HT1080 (cell line): Measurements from ENCODE around the gene MUC2. TPM values are rescaled to one million over a fixed set of nuclear protein-coding genes. Genes with fewer than 3 reads are reported as not detected.

Experiments
- DNase-seq: peaks from one replicate; pipeline ENCODE4 v3.0.0-alpha.2; 2015; ENCODE audit warnings: low read depth
- total RNA-seq: library from RNA; depleted of rRNA; stranded (reverse); fragments of >200 nt; shearing (Covaris generic); gene quantifications from 2 replicates; pipeline ENCODE4 v1.2.3, GENCODE V29; 2014

MUC2 gene
- total RNA-seq, 1 experiment from 2014 or later = not detected

DNA sequence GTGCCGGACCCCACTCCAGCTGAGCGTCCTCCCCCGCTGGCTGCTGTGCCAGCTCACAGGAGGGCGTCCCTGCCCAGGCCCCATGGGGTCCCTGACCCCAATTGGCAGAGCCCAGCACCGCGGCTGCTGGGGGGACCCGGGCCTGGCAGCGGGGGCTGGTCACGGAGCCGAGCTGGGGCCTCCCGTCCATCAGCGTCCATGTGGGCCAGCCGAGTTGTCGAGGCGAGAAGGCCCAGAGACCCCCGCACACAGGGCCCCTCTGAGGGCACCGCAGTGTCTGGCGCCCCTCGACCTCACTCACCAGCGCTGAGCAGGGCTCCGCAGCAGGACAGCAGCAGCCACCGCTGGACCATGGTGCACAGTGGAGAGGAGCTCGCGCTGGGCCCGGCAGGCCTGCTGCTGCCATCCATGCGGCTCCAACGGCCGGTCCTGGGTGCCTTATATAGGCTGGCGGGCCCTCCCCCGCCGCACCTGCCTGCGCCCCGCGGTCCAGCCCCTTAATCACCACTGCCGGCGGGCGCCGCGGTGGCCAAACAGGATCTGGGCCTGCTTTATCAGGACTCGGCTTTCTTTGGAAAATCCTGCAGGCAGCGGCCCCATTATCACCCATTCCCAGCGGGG, 38.3 kb upstream of the MUC2 start, which contains the start of gene MUC6:
Gene MUC6, minus strand, starts transcription at position 416 of the 621 bp plus-strand sequence. Its CDS starts 63 bp downstream, at position 353.
- no peak for DNase-seq

DNA sequence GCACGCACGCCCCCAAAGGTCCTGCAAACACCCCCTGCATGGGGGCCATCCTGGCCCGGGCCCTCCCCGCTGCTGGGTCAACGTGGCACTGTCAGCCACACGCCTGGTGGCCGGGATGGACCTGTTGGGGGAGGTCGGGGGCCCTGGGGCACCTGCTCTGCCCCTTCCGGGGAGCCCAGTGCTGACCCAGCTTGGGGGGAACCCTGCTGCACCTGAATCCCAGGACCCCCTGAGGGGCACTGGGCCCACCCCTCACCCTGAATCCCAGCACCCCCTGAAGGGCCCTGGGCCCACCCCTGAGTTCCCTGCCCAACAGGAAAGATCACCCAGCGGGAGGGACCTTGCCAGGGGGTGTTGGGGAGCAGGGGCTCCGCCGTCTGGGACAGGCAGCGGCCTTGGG, 37.7 kb upstream of the MUC2 start:
- no peak for DNase-seq

DNA sequence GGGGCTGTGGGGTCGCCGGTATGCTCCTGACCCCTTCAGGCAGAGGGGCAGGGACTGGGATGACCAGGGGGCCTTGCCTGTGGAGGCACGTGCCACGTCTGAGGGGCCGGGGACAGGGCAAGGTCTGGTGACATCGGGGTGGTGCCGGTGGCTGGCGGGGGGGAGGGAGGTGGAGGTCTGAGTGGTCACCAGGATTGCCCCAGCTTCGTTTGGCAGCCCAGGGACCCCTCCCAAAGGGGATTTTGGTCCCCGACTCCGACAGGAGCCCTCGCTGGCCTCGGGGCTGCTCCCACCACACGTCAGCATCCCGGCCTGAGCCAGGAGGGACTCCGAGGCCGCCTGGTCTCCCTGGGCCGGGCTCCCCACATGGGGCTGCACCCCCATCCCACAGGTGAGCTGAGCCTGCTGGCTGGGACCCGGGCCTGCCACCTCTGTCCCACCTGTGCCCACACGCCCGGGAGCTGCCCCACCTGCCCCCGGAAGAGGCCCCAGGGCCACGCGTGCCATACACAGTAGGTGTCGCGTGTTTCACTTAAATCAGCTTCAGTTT, 37.1 kb upstream of the MUC2 start:
- no peak for DNase-seq

DNA sequence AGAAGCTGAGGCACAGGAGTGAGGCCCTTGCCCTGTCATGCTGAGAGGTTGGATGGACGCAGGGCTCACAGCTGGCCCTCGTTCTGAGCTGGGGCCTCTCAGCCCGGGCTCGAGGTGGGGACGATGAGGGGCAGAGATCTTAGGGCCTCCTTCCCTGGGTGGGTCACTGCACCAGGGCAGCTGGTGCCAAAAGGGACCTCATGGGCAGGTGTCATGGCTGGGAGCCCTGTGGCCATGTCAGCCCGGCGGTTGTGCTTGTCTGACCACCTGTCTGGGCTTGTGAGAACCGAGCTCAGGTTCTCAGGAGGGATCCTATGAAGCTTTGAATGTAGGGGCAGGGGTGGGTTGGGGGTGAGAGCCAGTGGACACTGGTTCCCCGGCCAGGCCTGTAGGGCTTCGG, 36.3 kb upstream of the MUC2 start:
- DNase-seq = no peak

DNA sequence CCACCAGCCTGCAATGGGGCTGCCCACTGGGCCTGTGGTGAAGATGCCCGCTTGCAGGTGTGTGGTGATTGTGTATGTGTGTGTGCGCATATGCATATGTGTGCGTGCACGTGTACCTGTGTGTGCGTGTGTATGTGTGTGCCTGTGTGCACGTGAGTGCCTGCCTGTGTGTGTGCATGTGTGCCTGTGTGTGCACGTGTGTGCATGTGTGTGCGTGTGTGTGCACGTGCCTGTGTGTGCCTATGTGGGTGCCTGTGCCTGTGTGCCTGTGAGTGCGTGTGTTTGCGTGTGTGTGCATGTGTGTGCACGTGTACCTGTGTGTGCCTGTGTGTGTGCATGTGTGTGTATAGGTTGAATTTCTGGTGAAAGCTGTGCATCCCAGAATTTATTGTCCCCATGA, 35.8 kb upstream of the MUC2 start:
- DNase-seq = no peak

DNA sequence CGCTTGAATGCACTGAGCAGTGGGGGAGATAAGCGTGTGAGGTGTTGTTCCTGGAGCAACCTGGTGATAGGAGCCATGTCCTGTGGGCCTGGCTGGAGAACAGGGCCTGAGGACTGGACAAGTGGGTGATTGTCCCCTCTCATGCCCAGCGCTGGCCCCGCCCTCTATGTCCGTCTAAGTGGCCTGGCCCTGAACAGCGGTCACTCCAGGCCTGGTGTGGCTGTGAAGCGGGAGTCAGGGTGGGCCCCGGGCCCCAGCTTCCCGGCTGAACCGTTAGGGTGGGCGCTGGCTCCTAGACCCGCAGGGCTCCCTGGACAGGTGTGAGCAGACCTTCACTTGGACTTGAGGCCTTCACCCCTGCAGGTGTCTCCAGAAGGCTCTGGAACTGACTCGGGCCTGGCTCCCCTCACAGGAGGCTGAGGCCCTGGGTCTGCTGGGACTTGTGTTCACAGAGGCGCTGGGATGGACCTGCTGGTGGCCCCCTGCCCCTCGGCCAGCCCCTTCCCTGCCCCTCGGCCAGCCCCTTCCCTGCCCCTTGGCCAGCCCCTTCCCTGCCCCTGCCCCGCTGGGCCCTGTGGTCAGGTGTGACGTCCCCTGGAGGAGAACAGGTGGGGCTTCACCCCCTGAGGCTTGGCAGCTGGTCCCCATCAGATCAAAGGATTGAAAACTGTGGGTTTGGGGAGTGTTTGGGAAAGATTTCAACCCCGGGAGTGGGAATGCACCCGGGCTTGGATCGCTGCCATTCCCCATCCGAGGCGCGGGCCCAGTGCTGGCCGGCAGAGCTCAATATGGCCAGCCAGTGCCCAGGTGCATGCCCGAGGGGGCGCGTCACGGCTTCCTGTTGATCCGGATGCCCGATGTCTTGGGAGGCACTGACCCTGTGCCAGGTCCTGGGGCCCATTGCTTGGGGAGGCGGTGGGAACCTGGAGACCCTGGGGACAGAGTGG, 34.9 kb upstream of the MUC2 start:
- DNase-seq = no peak

DNA sequence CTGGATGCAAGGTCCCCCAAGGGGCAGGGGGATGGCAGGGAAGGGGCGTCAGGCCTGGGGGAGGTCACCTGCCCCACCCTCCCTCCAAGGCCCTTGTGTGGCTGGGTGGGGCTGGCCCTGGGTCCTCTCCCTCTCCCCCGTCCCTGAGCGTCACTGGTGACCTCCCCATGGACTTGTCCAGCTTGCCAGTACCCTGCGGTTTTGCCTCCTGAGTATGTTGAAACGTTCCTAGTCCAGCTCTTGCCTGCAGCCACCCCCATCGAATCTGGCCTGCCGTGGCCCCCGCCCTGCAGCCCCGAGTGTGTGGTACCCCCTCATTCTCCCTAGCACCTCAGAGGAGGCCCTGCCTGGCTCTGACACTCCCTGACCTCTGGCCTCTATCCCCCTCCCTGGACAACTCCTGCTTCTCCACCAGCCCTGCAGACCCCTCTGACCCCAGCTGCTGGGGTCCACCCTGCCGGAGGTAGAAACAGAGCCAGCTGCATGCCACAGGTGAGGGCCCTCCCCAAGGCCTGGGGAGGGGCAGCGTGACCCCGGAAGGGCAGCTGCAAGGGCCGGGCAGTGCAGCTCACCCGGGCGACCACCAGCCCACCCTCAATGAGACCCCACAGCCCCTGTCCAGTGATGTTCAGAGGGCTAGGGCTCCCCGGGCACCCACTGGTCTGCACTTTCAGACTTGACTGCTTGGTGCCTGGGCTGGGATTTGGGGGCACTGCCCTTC, 34.1 kb upstream of the MUC2 start:
- DNase-seq = no peak

DNA sequence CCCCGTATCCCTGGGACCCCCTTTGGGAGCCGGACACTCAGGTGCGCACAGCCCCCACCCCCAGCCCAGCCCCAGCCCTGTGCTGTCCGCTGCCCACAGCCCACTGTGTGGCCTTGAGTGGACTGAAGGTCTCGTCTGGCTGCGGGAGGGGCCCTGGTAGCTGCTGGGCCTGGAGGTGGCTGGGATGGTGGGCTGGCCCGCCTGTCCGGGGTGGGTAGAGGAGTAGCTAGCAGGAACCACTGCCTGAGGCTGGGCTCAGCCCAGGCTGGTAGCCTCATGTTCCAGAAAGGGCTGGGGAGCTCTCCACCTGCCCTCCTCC, 33.6 kb upstream of the MUC2 start:
- DNase-seq = no peak

DNA sequence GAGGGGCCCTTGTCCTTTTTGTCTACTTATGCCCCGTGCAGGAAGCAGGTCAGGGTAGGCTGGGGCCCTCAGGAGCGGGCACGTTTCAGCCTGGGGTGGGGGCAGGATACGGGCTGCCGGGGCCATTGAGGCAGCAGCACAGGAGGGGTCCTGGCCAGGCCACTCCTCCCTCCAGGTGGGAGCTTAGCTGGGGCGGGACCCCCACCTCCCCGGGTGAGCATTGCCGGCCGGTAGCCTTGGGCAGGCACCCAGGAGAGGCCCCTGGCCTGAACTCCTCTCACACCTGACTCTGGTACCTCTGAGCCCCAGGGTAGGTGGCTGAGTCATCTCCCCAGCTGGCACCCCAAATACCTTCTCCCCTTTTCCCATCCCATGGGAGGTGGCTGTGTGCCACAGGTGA, 33.2 kb upstream of the MUC2 start:
- DNase-seq = no peak

DNA sequence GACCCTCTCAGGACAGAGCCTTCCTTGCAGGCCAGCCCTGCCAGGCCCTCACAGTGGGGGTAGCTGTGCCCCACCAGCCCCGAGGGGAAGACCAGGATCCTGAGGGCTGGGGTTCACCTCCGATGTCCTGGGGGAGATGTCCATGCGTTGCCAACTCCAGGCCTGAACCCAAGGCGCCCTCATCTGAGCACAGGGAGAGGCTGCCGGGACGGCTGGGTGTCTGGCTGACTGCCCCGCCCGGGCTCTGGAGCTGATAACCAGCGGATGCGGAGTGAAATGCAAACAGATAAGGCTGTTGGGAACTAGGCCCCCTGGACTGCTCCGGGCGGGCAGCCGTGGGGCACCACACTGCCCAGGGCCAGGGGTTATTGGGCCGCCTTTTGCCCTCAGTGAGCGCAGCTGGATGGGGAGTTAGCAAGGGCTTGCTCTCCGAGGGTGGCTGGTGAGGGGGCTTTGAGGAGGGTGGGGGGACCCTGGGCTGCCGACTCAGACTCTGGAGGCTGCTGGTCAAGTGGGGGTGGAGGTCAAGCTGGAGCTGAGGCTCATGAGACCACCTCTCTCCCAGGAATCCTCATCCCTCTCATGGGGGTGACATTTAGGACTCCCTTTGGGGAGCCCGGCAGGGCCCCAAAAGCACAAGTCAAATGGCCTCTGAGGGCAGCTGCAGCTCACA, 32.6 kb upstream of the MUC2 start:
- no peak for DNase-seq

DNA sequence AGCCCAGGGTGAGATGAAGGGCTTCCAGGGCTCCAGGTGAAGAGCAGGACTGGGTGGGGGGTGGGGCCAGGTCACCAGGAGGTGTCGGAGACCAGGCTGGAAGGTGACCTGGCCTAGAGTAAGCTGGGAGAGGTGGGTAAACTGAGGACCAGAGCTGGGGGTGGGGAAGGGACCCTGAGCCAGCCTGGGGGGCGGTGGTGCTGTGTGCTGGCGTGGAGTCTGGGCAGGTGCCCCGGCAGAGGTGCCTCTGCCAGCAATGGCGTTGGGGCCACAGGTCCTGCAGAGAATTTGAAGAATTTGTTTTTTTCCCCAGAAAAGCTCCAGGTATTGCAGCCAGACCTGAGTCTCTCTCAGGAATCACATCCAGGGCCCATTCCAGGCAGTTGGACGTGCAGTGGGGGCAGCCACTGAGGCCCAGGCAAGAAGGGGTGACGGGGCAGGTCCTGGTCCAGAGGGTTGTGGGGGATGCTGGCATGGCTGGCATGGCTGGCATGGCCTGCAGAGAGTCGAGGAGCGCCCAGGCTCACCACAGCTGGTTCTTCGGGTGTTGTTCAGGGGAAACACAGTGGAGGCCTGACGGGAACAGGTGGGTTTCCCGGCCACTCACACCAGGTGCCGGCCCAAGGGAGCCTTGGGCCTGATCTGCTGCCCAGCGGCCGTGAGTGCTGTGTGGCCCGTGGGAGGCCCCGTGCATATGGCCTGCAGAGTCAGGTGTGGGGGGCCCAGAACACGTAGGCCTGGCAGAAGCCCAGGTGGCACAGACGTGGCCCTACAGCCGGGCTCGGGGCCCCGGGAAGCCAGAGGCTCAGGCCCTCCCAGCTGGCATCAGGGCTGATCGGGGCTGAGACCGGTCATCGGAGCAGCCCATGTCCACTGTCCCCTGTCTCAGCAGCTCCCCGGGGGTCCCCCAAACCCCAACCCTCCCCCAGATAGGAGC, 31.8 kb upstream of the MUC2 start:
- DNase-seq = no peak

DNA sequence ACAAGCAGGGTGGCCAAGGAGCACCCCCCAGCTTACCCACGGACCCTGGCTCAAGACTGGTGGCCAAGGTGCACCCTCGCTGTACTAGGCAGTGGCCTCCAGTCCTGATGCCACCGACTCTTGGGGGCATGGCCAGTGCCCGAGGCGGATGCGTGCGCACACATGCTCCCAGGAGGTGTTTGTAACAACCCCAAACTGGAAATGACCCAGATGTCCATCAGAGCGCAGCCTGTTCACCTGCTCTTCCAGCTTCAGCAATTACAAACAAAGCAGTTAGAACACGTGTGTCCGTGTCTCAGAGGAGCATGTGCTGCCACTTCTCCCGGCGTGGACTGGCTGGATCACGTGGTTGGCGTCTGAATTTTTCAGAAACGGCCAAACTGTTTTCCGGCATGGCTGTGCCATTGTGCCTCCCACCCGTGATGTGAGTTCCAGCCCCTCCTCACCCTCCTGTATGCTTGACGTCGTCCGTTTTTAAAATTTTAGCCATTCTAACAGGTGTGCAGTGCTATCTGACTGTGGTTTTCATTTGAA, 31.0 kb upstream of the MUC2 start:
- DNase-seq = no peak

DNA sequence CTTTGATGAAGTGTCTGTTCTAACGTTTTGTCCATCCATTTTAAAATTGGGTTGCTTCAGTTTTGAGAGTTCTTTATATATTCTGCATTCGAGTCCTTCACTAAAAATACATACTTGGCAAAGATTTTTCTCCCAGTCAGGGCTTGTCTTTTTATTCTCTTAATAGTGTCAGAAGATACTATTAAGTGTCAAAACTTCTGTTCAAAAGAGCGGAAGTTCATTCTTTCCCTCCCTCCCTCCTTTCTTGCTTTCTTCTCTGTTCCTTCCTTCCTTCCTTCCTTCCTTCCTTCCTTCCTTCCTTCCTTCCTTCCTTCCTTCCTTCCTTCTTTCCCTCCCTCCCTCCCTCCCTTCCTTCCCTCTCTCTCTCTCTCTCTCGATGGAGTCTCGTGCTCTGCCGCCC, 30.5 kb upstream of the MUC2 start:
- no peak for DNase-seq

DNA sequence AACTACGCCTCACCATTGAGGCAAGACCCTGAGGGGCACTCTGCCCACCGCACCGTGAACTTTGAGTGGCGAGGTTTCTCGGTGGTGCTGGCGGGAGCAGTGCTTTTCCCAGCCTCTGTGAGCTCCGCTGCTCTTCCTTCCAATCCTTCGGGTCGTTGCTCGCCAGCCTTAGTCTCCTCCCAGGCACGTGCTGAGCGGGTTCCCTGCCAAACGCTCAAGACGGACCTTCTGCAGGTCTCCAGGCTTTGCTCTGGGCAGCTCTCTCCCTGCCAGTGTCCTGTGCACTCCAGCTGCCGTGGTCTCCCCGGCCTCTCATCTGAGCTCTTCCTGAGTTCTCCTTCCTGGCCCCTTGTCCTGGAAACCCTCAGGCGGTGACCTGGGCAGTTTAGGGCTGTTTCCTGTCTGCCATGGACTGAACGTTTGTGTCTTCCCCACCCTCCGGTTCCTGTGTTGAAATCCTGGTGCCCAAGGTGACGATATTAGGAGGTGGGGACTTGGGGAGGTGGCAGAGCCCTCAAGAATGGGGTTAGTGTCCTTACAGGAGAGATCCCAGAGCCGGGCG, 27.0 kb upstream of the MUC2 start:
- DNase-seq = no peak

DNA sequence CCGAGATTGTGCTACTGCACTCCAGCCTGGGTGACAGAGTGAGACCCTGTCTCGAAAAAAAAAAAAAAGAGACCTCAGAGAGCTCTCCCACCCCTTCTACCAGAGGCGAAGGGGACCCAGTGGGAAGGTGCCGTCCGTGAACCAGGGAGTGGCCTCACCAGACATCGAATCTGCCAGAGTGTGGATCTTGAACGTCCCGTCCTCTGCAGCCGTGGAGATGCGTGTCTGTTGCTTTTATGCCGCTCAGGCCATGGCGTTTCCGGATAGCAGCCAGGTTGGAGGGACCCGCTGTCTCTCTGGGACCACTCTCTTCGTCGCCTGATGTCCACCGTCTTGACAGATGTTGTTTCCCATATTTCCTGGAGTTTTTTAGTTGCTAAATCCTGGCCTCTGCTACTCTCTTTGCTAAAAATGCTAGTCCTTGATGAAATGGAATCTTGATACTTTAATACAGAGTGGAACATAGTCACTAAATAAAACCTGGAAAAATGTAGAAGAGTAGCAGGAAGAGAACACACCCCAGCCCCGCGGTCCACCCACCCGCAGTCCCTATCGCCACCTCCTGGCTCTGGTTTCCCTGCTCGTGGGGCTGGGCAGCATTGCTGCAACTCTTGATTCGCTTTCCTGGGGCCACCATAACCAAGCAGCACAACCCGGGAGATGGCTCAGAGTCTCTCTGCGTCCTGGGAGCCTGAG, 26.2 kb upstream of the MUC2 start:
- no peak for DNase-seq

DNA sequence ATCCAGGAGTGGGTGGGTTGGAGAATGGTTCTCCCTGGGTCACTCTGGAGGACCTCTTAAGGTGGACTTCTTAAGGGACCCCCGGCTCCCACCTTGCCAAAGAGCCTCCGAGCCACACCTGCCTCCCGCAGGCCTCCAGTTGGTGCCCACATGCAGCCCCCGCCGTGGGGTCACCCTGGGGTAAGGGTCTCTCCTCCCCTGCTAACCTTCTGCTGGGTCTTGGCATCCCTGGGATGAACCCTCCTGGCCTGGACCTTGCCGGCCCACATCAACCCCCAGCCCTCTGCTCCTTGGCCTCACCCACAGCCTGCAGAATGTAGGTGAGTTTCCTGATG, 25.6 kb upstream of the MUC2 start:
- DNase-seq = no peak

DNA sequence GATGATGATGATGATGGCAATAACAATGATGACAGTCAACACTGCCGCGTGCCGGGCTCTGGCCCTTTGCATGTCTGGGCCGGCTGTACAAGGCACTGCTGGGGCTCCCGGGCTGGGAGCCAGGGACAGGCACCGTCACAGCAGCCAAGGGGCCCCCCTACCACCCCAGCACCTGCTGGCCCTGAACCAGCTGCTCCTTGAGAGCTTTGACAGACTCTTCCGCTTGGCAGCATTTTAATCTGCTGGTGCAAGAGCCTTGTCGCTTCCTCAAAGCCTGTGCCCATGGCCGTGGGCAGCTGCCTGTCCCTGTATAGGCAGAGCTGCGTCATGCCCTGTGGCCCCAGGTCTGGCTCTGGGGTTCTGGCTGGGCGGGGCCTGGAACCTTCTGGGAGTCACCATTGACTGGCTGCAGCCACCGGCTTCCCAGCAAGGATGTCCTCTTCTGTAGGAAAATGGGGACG, 25.2 kb upstream of the MUC2 start:
- no peak for DNase-seq

DNA sequence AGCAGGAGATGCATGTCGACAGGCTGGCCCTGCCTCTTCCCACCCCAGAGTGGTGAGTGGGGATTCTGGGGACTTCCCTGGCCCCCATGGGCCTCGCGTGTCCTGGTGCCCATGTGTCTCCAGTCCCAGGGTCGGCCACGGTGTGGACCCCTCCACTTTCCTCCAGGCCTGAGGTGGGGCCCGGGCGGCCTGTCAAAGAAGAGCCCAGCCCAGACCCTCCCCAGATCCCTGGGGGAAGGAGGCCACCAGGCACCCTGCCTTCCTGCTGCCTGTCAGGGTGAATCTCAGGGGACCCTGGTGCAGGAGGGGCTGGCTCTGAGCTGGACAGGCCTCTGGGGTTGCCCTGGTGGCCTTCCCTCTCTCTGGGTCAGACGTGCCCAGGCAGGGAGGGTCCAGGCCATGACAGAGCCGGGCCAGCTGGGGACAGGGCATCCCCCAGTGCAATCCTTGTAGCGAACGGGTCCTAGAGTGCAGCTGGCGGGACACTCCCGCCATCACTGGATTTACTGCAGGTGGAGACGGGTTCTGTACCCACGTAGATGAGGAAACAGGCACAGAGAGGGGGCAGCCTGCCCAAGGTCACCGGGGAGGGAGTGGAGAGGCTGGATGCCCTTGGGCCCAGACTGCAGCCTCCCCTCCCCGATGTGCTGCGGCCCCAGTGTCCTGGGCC, 24.6 kb upstream of the MUC2 start:
- no peak for DNase-seq
